ENCODE data around the gene TET2. TPM values are rescaled to one million over a fixed set of nuclear protein-coding genes. Genes with fewer than 3 reads are reported as not detected.

The TET2 gene
- total and polyA plus RNA-seq, 9 donors, result 18.4 to 36.8 (median 23.8) TPM

GRCh38 chr4:105227054-105227453 is 80.4 kb downstream of the TET2 start:
- Histone ChIP-seq H3K4me3 (ENCODE audit: low read length) (no peak overlapping the region), H3K36me3 (ENCODE audit: control insufficient read depth, insufficient read depth, low read length) (no peaks in the 10 kb centered on the region), H3K27ac (ENCODE audit: low read length) (no peak overlapping the region), H3K4me1 (ENCODE audit: control insufficient read depth, insufficient read depth, low read length) (no peaks in the 10 kb centered on the region), H3K27me3 (ENCODE audit: control insufficient read depth, insufficient read depth, low read length) (no peaks in the 10 kb centered on the region), H3K9me3 (replicated peaks; ENCODE audit: control insufficient read depth, low read depth, low read length) (no peaks in the 10 kb centered on the region)
- no peak for DNase-seq
- WGBS (ENCODE audit: insufficient coverage), result no CpG with 5 or more reads among the region's 1 CpG

- Histone ChIP-seq H3K4me3 (ENCODE audit: low read length) (no peak overlapping the region), H3K4me1 (ENCODE audit: control insufficient read depth, insufficient read depth, low read length) (no peaks in the 10 kb centered on the region), H3K27me3 (ENCODE audit: control insufficient read depth, insufficient read depth, low read length) (no peaks in the 10 kb centered on the region), H3K36me3 (ENCODE audit: control insufficient read depth, insufficient read depth, low read length) (peaks cover 16% of the 10 kb centered on the region), H3K9me3 (replicated peaks; ENCODE audit: control insufficient read depth, low read depth, low read length) (no peaks in the 10 kb centered on the region), H3K27ac (ENCODE audit: low read length) (no peak overlapping the region)
- DNase-seq, result no peak
- WGBS (ENCODE audit: insufficient coverage), result no CpG with 5 or more reads among the region's 1 CpG
Observed at GRCh38 chr4:105230287-105230686, 83.6 kb downstream of the TET2 start.

GRCh38 chr4:105232374-105232773 is 85.7 kb downstream of the TET2 start:
- no peak overlapping the region for H3K27ac ChIP-seq (ENCODE audit: low read length)
- no peaks in the 10 kb centered on the region for H3K9me3 ChIP-seq (replicated peaks; ENCODE audit: control insufficient read depth, low read depth, low read length)
- no CpG with 5 or more reads among the region's 4 CpGs for WGBS (ENCODE audit: insufficient coverage)
- no peak overlapping the region for H3K4me3 ChIP-seq (ENCODE audit: low read length)
- no peaks in the 10 kb centered on the region for H3K4me1 ChIP-seq (ENCODE audit: control insufficient read depth, insufficient read depth, low read length)
- H3K36me3 ChIP-seq (ENCODE audit: control insufficient read depth, insufficient read depth, low read length), result peaks cover 31% of the 10 kb centered on the region
- DNase-seq, result no peak
- no peaks in the 10 kb centered on the region for H3K27me3 ChIP-seq (ENCODE audit: control insufficient read depth, insufficient read depth, low read length)

- peaks cover 42% of the 10 kb centered on the region for H3K36me3 ChIP-seq (ENCODE audit: control insufficient read depth, insufficient read depth, low read length)
- WGBS (ENCODE audit: insufficient coverage), result 88% methylated on average over 2 of the region's 4 CpGs
- no peak for DNase-seq
Observed at GRCh38 chr4:105234582-105234981, 87.9 kb downstream of the TET2 start.

GRCh38 chr4:105236202-105236915 is 89.7 kb downstream of the TET2 start:
- Histone ChIP-seq H3K4me1 (ENCODE audit: control insufficient read depth, insufficient read depth, low read length) (no peaks in the 10 kb centered on the region), H3K27ac (ENCODE audit: low read length) (no peak overlapping the region), H3K4me3 (ENCODE audit: low read length) (no peak overlapping the region), H3K9me3 (replicated peaks; ENCODE audit: control insufficient read depth, low read depth, low read length) (no peaks in the 10 kb centered on the region), H3K27me3 (ENCODE audit: control insufficient read depth, insufficient read depth, low read length) (no peaks in the 10 kb centered on the region), H3K36me3 (ENCODE audit: control insufficient read depth, insufficient read depth, low read length) (peaks cover 43% of the 10 kb centered on the region)
- WGBS (ENCODE audit: insufficient coverage), result 100% methylated on average over 1 of the region's 4 CpGs
- no peak for DNase-seq

More at GRCh38 chr4:105234582-105234981, 87.9 kb downstream of the TET2 start:
- Histone ChIP-seq H3K4me1 (ENCODE audit: control insufficient read depth, insufficient read depth, low read length) (no peaks in the 10 kb centered on the region), H3K9me3 (replicated peaks; ENCODE audit: control insufficient read depth, low read depth, low read length) (no peaks in the 10 kb centered on the region), H3K27me3 (ENCODE audit: control insufficient read depth, insufficient read depth, low read length) (no peaks in the 10 kb centered on the region), H3K27ac (ENCODE audit: low read length) (no peak overlapping the region), H3K4me3 (ENCODE audit: low read length) (no peak overlapping the region)

- Histone ChIP-seq H3K36me3 (ENCODE audit: control insufficient read depth, insufficient read depth, low read length) (peaks cover 43% of the 10 kb centered on the region), H3K27me3 (ENCODE audit: control insufficient read depth, insufficient read depth, low read length) (no peaks in the 10 kb centered on the region), H3K27ac (ENCODE audit: low read length) (no peak overlapping the region), H3K4me3 (ENCODE audit: low read length) (no peak overlapping the region), H3K4me1 (ENCODE audit: control insufficient read depth, insufficient read depth, low read length) (no peaks in the 10 kb centered on the region), H3K9me3 (replicated peaks; ENCODE audit: control insufficient read depth, low read depth, low read length) (no peaks in the 10 kb centered on the region)
- 87% methylated on average over 2 of the region's 2 CpGs for WGBS (ENCODE audit: insufficient coverage)
- no peak for DNase-seq
Observed at GRCh38 chr4:105236916-105237311, 90.2 kb downstream of the TET2 start.

DNA sequence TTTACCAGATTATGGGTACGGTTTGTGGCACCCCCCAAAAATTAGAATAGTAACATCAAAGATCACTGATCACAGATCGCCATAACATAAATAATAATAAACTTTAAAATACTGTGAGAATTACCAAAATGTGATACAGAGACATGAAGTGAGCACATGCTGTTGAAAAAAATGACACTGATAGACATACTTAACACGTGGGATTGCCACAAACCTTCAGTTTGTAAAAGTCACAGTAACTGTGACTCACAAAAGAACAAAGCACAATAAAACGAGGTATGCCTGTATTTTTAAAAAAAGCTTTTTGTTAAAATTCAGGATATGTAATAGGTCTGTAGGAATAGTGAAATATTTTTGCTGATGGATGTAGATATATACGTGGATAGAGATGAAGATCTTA is 93.4 kb downstream of the TET2 start:
- no peak overlapping the region for H3K27ac ChIP-seq (ENCODE audit: low read length)
- no peak overlapping the region for H3K4me3 ChIP-seq (ENCODE audit: low read length)
- H3K27me3 ChIP-seq (ENCODE audit: control insufficient read depth, insufficient read depth, low read length), result no peaks in the 10 kb centered on the region
- H3K36me3 ChIP-seq (ENCODE audit: control insufficient read depth, insufficient read depth, low read length), result peaks cover 37% of the 10 kb centered on the region
- no peaks in the 10 kb centered on the region for H3K9me3 ChIP-seq (replicated peaks; ENCODE audit: control insufficient read depth, low read depth, low read length)
- no peaks in the 10 kb centered on the region for H3K4me1 ChIP-seq (ENCODE audit: control insufficient read depth, insufficient read depth, low read length)
- DNase-seq, result no peak
- no CpG with 5 or more reads among the region's 5 CpGs for WGBS (ENCODE audit: insufficient coverage)

DNA sequence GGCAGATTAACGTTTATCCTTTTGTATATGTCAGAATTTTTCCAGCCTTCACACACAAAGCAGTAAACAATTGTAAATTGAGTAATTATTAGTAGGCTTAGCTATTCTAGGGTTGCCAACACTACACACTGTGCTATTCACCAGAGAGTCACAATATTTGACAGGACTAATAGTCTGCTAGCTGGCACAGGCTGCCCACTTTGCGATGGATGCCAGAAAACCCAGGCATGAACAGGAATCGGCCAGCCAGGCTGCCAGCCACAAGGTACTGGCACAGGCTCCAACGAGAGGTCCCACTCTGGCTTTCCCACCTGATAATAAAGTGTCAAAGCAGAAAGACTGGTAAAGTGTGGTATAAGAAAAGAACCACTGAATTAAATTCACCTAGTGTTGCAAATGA is 94.8 kb downstream of the TET2 start:
- Histone ChIP-seq H3K4me3 (ENCODE audit: low read length) (no peak overlapping the region), H3K27ac (ENCODE audit: low read length) (no peak overlapping the region), H3K27me3 (ENCODE audit: control insufficient read depth, insufficient read depth, low read length) (no peaks in the 10 kb centered on the region), H3K36me3 (ENCODE audit: control insufficient read depth, insufficient read depth, low read length) (peaks cover 25% of the 10 kb centered on the region), H3K9me3 (replicated peaks; ENCODE audit: control insufficient read depth, low read depth, low read length) (no peaks in the 10 kb centered on the region), H3K4me1 (ENCODE audit: control insufficient read depth, insufficient read depth, low read length) (no peaks in the 10 kb centered on the region)
- 83% methylated on average over 2 of the region's 4 CpGs for WGBS (ENCODE audit: insufficient coverage)
- peak; percentile 8 for DNase-seq

DNA sequence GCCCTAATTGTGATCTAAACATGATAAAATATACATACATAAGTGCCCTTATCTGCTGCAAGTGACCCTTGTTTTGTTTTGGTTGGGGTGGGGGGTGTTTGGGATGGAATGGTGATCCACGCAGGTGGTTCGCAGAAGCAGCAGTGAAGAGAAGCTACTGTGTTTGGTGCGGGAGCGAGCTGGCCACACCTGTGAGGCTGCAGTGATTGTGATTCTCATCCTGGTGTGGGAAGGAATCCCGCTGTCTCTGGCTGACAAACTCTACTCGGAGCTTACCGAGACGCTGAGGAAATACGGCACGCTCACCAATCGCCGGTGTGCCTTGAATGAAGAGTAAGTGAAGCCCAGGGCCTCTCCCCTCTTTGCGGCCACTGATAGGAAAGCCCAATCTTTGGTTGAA is 96.8 kb downstream of the TET2 start:
- H3K4me1 ChIP-seq (ENCODE audit: control insufficient read depth, insufficient read depth, low read length), result no peaks in the 10 kb centered on the region
- no peak overlapping the region for H3K4me3 ChIP-seq (ENCODE audit: low read length)
- H3K36me3 ChIP-seq (ENCODE audit: control insufficient read depth, insufficient read depth, low read length), result peaks cover 16% of the 10 kb centered on the region
- H3K27me3 ChIP-seq (ENCODE audit: control insufficient read depth, insufficient read depth, low read length), result no peaks in the 10 kb centered on the region
- WGBS (ENCODE audit: insufficient coverage), result 83% methylated on average over 12 of the region's 13 CpGs
- no peak overlapping the region for H3K27ac ChIP-seq (ENCODE audit: low read length)
- no peaks in the 10 kb centered on the region for H3K9me3 ChIP-seq (replicated peaks; ENCODE audit: control insufficient read depth, low read depth, low read length)
- DNase-seq, result no peak

DNA sequence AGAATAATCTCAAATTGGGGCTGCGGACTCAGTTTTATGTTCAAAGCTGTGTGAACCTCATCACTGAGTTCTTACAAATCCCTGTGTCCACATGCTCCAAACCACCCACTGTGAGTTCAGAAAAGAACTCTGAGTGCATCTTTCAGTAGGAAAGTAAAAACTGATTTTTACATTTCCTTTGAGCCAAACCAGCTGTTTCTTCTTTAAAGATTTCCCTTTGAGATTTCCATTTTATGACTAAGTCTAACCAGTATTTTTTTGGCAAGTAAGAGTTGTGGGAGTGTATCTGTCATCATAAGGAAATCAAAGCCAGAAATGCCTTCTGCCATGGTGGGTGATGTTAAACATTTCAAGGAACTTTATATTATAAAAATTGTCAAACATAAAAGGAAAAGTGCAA is 100.0 kb downstream of the TET2 start:
- H3K4me3 ChIP-seq (ENCODE audit: low read length), result no peak overlapping the region
- H3K36me3 ChIP-seq (ENCODE audit: control insufficient read depth, insufficient read depth, low read length), result peaks cover 9% of the 10 kb centered on the region
- WGBS (ENCODE audit: insufficient coverage), result no CpG with 5 or more reads among the region's 1 CpG

GRCh38 chr4:105248613-105249012 is 101.9 kb downstream of the TET2 start:
- DNase-seq, result no peak
- Histone ChIP-seq H3K4me3 (ENCODE audit: low read length) (no peak overlapping the region), H3K9me3 (replicated peaks; ENCODE audit: control insufficient read depth, low read depth, low read length) (no peaks in the 10 kb centered on the region), H3K36me3 (ENCODE audit: control insufficient read depth, insufficient read depth, low read length) (peaks cover 5% of the 10 kb centered on the region), H3K27me3 (ENCODE audit: control insufficient read depth, insufficient read depth, low read length) (no peaks in the 10 kb centered on the region), H3K4me1 (ENCODE audit: control insufficient read depth, insufficient read depth, low read length) (no peaks in the 10 kb centered on the region), H3K27ac (ENCODE audit: low read length) (no peak overlapping the region)
- WGBS (ENCODE audit: insufficient coverage), result 42% methylated on average over 1 of the region's 1 CpG

More for the DNA sequence above, 100.0 kb downstream of the TET2 start:
- Histone ChIP-seq H3K27me3 (ENCODE audit: control insufficient read depth, insufficient read depth, low read length) (no peaks in the 10 kb centered on the region), H3K9me3 (replicated peaks; ENCODE audit: control insufficient read depth, low read depth, low read length) (no peaks in the 10 kb centered on the region), H3K4me1 (ENCODE audit: control insufficient read depth, insufficient read depth, low read length) (no peaks in the 10 kb centered on the region), H3K27ac (ENCODE audit: low read length) (no peak overlapping the region)
- DNase-seq, result peak; percentile 69
